T-cell (primary cell): Measurements from ENCODE around the gene ACER2. TPM values are rescaled to one million over a fixed set of nuclear protein-coding genes. Genes with fewer than 3 reads are reported as not detected.

Experiments used
- ATAC-seq, 4 experiments: fragments of 200-7000 bp in 3 of 4; fragments of 150-1000 bp in 1 of 4; cut with Tn5 transposase; replicated peaks in 1 of 4; 1 replicate in 3 of 4; 2 replicates in 1 of 4; pipeline ENCODE4 v1.10.0; 2021; ENCODE audit warnings: moderate library complexity in 3 of 4, mild to moderate bottlenecking in 2 of 4, moderate number of reproducible peaks in 1 of 4
- CTCF ChIA-PET, 2 donors: fragments of 300-600 bp; sonication (Branson Sonifier 250); formaldehyde crosslinking; loops; one replicate each; lab custom pipeline; 2022; ENCODE audit warnings: antibody characterized with exemption in 2 of 2; lab: Charles Lee
- POLR2A ChIA-PET, 2 donors: fragments of 300-600 bp; sonication (Branson Sonifier 250); formaldehyde crosslinking; loops; one replicate each; lab custom pipeline; 2022; ENCODE audit warnings: antibody characterized with exemption in 2 of 2; lab: Charles Lee
- DNase-seq, 35 experiments: peaks; one replicate each; pipeline versions ENCODE4 v3.0.0 to v3.0.0-alpha.2; 2013 to 2023
- H3K27ac ChIP-seq: one replicate; pipeline ENCODE4 v1.5.1; 2013; ENCODE audit warnings: low read length
- H3K27me3 ChIP-seq, 2 experiments: replicated peaks in 1 of 2; 1 replicate in 1 of 2; 2 replicates in 1 of 2; pipeline versions ENCODE4 v1.6.1 to v1.7.0; 2013; ENCODE audit warnings: low read length in 1 of 2, mixed read lengths in 1 of 2; ENCODE audit not compliant: control insufficient read depth in 2 of 2, insufficient read depth in 2 of 2; ENCODE audit errors: extremely low read depth in 1 of 2
- H3K36me3 ChIP-seq, 2 donors: 1 replicate in 1 of 2; 2 replicates in 1 of 2; pipeline versions ENCODE4 v1.6.1 to v1.7.0; 2013; ENCODE audit warnings: low read length in 1 of 2; ENCODE audit not compliant: control insufficient read depth in 2 of 2, insufficient read depth in 1 of 2; ENCODE audit errors: extremely low read depth in 1 of 2
- H3K4me1 ChIP-seq, 2 experiments: 1 replicate in 1 of 2; 2 replicates in 1 of 2; pipeline versions ENCODE4 v1.6.1 to v1.7.0; 2013; ENCODE audit warnings: low read length in 2 of 2, mixed read lengths in 1 of 2; ENCODE audit not compliant: insufficient read depth in 2 of 2, control insufficient read depth in 1 of 2; ENCODE audit errors: extremely low read depth in 1 of 2
- H3K4me3 ChIP-seq, 2 donors: 1 replicate in 1 of 2; 2 replicates in 1 of 2; pipeline versions ENCODE4 v1.5.1 to v1.7.0; 2013; ENCODE audit warnings: mild to moderate bottlenecking in 2 of 2, low read length in 1 of 2, moderate library complexity in 1 of 2; ENCODE audit not compliant: control insufficient read depth in 1 of 2; ENCODE audit errors: extremely low read depth in 1 of 2
- H3K9me3 ChIP-seq: 2 replicates; pipeline ENCODE4 v1.7.0; 2013
- H3K27ac Mint-ChIP-seq, 2 donors: one replicate each; pipeline ENCODE4 v1.8.0; 2020 to 2021; ENCODE audit warnings: mild to moderate bottlenecking in 2 of 2, mixed read lengths in 2 of 2
- H3K27me3 Mint-ChIP-seq, 2 donors: one replicate each; pipeline ENCODE4 v1.8.0; 2021 to 2022; ENCODE audit warnings: mixed read lengths in 2 of 2
- H3K36me3 Mint-ChIP-seq: one replicate; pipeline ENCODE4 v1.8.0; 2021; ENCODE audit warnings: mixed read lengths
- H3K4me1 Mint-ChIP-seq, 3 donors: one replicate each; pipeline ENCODE4 v1.8.0; 2020 to 2022; ENCODE audit warnings: mixed read lengths in 3 of 3, mild to moderate bottlenecking in 1 of 3
- H3K4me3 Mint-ChIP-seq, 3 donors: one replicate each; pipeline ENCODE4 v1.8.0; 2020 to 2022; ENCODE audit warnings: mild to moderate bottlenecking in 3 of 3, mixed read lengths in 3 of 3, moderate library complexity in 3 of 3
- H3K9me3 Mint-ChIP-seq, 3 donors: one replicate each; pipeline ENCODE4 v1.8.0; 2020 to 2022; ENCODE audit warnings: mixed read lengths in 3 of 3
- WGBS: methylation state at CpG from one replicate; pipeline ENCODE4 v1.1.5; 2013; ENCODE audit warnings: missing lambda C conversion rate; ENCODE audit not compliant: insufficient coverage; 5-methylcytosine and 5-hydroxymethylcytosine counted together
- total RNA-seq, 35 experiments: library from RNA in 6 of 35; stranded (reverse) in 6 of 35; fragments of 120-200 nt in 1 of 35; gene quantifications; one replicate each; pipeline versions ENCODE4 v1.2.1 to v1.2.4 and lab custom pipeline; 2013 to 2026

The ACER2 gene
- total RNA-seq (1 to 10 TPM; 1.4 to 4.1 (median 3.2) TPM), total RNA-seq (lab: John Stamatoyannopoulos, UW) (0.95 to 9.5 (median 3.2) reads per million in 29 experiments)
- total RNA-seq (2013), result 2.2 TPM

DNA sequence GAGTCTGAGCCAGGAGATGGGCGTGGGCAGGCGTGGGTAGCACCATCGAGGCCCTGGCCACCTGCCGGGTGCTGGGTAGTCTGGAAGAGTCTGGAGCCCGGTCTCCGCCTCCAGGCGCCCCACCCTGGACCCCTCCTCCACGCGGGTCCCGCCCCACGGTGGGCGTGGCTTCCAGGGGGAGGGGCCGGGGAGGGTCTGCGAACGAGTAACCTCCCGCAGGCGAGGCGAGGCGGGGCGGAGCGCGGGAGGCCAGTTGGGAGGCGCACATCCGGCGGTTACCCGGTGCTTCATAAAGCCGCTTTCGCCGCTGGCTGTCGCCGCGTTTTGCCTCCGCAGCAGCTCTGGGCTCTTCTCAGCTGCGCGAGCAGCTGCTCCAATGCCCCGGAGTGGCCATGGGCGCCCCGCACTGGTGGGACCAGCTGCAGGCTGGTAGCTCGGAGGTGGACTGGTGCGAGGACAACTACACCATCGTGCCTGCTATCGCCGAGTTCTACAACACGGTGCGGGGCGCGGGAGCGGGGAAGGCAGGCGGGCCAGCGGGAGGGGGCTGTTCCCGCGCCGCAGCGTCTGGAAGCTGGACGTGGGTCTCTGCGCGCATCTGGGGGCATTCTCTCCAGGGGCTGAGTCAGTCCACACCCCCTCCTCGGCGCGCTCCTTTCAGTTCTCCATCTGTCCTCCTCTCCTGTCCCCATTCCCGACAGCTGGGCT, at the start of gene ACER2:
Gene ACER2 (plus strand): TSS at position 317 of the 708 bp plus-strand sequence. CDS start 76 bp downstream, at position 393.
- ChIA-PET CTCF (interaction anchor here in 1 of 2 donors (0.6 kb wide), 1 partner anchor 320 kb away, joined by 4 read pairs; no protein-coding TSS in a partner anchor), POLR2A (interaction anchor here in 1 of 2 donors (0.8 kb wide), 1 partner anchor 28 kb away, joined by 4 read pairs; the partner anchor contains the start of gene RPS6)
- Mint-ChIP-seq H3K27ac (peak within 1 kb of the TSS; percentile 70 to 83), H3K4me1 (peaks cover 17 to 21% (median 21%) of the 10 kb centered on the region in 3 donors), H3K36me3 (no peaks in the 10 kb centered on the region), H3K4me3 (peak within 1 kb of the TSS; percentile 94 to 96 (median 94)), H3K27me3 (no peaks in the 10 kb centered on the region), H3K9me3 (no peaks in the 10 kb centered on the region)
- Histone ChIP-seq H3K36me3 (no peaks in the 10 kb centered on the region), H3K4me3 (peak within 1 kb of the TSS; percentile 90 to 96), H3K27ac (peak within 1 kb of the TSS; percentile 24), H3K4me1 (peaks cover 8 to 20% of the 10 kb centered on the region in 2 experiments), H3K27me3 (no peaks in the 10 kb centered on the region), H3K9me3 (no peaks in the 10 kb centered on the region)
- DNase-seq, result peak; percentile 82 to 98 (median 90)
- WGBS, result under 1% methylated on average over 53 of the region's 61 CpGs
- peak; percentile 92 to 98 (median 93) for ATAC-seq

GRCh38 chr9:19369107-19369506, 39.7 kb upstream of the ACER2 start:
- Histone ChIP-seq H3K27ac (no peak overlapping the region), H3K9me3 (no peaks in the 10 kb centered on the region), H3K4me3 (no peak overlapping the region), H3K36me3 (peaks cover 1 to 55% of the 10 kb centered on the region in 2 donors), H3K27me3 (no peaks in the 10 kb centered on the region), H3K4me1 (no peaks in the 10 kb centered on the region)
- no peak overlapping the region for H3K27ac Mint-ChIP-seq
- WGBS, result no CpG with 5 or more reads among the region's 2 CpGs
- H3K4me1 Mint-ChIP-seq, result peaks cover 0 to 2% (median 0%) of the 10 kb centered on the region in 3 donors
- ChIA-PET CTCF (interaction anchor here in 1 of 2 donors (0.7 kb wide), 1 partner anchor 29 kb away, joined by 4 read pairs; no protein-coding TSS in a partner anchor), POLR2A (interaction anchor here (0.6 kb wide), 2 partner anchors 9 to 11 kb away, joined by 3 read pairs; no protein-coding TSS in a partner anchor)
- ATAC-seq, result no peak
- no peaks in the 10 kb centered on the region for H3K27me3 Mint-ChIP-seq
- H3K4me3 Mint-ChIP-seq, result no peak overlapping the region
- no peaks in the 10 kb centered on the region for H3K9me3 Mint-ChIP-seq
- DNase-seq, result no peak
- H3K36me3 Mint-ChIP-seq, result peaks cover 35% of the 10 kb centered on the region

DNA sequence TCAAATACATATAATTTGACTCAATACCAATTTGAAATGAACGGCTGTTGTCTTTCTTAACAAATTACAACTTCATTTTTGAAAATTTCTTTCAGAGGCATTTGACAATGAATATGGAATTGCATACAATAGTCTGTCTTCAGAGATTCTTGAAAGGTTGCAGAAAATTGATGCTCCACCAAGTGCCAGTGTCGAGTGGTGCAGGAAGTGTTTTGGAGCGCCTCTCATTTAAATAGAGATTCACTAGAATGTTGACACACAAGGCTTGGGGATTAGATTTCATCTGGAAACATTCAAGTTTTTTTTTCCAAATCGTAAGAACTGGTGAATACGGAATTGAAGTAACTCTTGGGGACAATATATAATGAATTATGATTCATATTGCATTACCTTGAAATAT, 36.9 kb upstream of the ACER2 start:
- DNase-seq (no peak), ATAC-seq (no peak)
- Histone ChIP-seq H3K4me1 (no peaks in the 10 kb centered on the region), H3K4me3 (no peak overlapping the region), H3K27me3 (no peaks in the 10 kb centered on the region), H3K9me3 (no peaks in the 10 kb centered on the region), H3K27ac (no peak overlapping the region), H3K36me3 (peaks cover 7 to 70% of the 10 kb centered on the region in 2 donors)
- ChIA-PET CTCF (interaction anchor here in 1 of 2 donors (0.6 kb wide), 1 partner anchor 93 kb away, joined by 3 read pairs; no protein-coding TSS in a partner anchor), POLR2A (interaction anchor here in 1 of 2 donors (0.6 kb wide), 1 partner anchor 244 kb away, joined by 3 read pairs; no protein-coding TSS in a partner anchor)
- Mint-ChIP-seq H3K36me3 (peaks cover 43% of the 10 kb centered on the region), H3K27me3 (no peaks in the 10 kb centered on the region), H3K27ac (no peak overlapping the region), H3K9me3 (no peaks in the 10 kb centered on the region), H3K4me1 (peaks cover 4 to 9% (median 6%) of the 10 kb centered on the region in 3 donors), H3K4me3 (no peak overlapping the region)
- 65% methylated on average over 2 of the region's 5 CpGs for WGBS

DNA sequence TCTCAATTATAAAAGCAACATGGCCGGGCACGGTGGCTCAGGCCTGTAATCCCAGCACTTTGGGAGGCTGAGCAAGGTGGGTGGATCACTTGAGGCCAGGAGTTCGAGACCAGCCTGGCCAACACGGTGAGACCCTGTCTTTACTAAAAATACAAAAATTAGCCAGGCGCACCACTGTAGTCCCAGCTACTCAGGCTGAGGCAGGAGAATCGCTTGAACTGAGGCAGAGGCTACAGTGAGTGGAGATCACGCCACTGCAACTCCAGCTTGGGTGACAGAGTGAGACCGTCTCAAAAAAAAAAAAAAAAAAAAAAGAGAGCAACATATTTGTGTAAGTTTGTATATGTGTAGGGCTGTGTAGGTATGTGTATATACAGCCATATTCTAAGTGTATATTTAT, 36.2 kb upstream of the ACER2 start:
- no peaks in the 10 kb centered on the region for H3K9me3 Mint-ChIP-seq
- CTCF ChIA-PET, result no interaction called here
- Histone ChIP-seq H3K9me3 (no peaks in the 10 kb centered on the region), H3K27me3 (no peaks in the 10 kb centered on the region), H3K4me3 (no peak overlapping the region), H3K27ac (no peak overlapping the region), H3K4me1 (peaks cover 0 to 3% of the 10 kb centered on the region in 2 experiments), H3K36me3 (peaks cover 7 to 76% of the 10 kb centered on the region in 2 donors)
- 100% methylated on average over 5 of the region's 8 CpGs for WGBS
- no peak overlapping the region for H3K27ac Mint-ChIP-seq
- peaks cover 49% of the 10 kb centered on the region for H3K36me3 Mint-ChIP-seq
- no peaks in the 10 kb centered on the region for H3K27me3 Mint-ChIP-seq
- DNase-seq, result no peak
- H3K4me3 Mint-ChIP-seq, result no peak overlapping the region
- POLR2A ChIA-PET, result no interaction called here
- ATAC-seq, result no peak
- H3K4me1 Mint-ChIP-seq, result peaks cover 10 to 15% (median 12%) of the 10 kb centered on the region in 3 donors

GRCh38 chr9:19373527-19373926, 35.3 kb upstream of the ACER2 start:
- peaks cover 20 to 23% (median 20%) of the 10 kb centered on the region in 3 donors for H3K4me1 Mint-ChIP-seq
- H3K36me3 ChIP-seq, result peaks cover 7 to 82% of the 10 kb centered on the region in 2 donors
- no peaks in the 10 kb centered on the region for H3K9me3 ChIP-seq
- no peak overlapping the region for H3K4me3 ChIP-seq
- no peaks in the 10 kb centered on the region for H3K27me3 Mint-ChIP-seq
- no peak overlapping the region for H3K27ac Mint-ChIP-seq
- H3K4me3 Mint-ChIP-seq, result no peak overlapping the region
- DNase-seq (no peak), ATAC-seq (no peak)
- H3K9me3 Mint-ChIP-seq, result no peaks in the 10 kb centered on the region
- ChIA-PET CTCF (no interaction called here), POLR2A (no interaction called here)
- H3K36me3 Mint-ChIP-seq, result peaks cover 52% of the 10 kb centered on the region
- no peaks in the 10 kb centered on the region for H3K27me3 ChIP-seq
- no peak overlapping the region for H3K27ac ChIP-seq
- peaks cover 3 to 11% of the 10 kb centered on the region in 2 experiments for H3K4me1 ChIP-seq

DNA sequence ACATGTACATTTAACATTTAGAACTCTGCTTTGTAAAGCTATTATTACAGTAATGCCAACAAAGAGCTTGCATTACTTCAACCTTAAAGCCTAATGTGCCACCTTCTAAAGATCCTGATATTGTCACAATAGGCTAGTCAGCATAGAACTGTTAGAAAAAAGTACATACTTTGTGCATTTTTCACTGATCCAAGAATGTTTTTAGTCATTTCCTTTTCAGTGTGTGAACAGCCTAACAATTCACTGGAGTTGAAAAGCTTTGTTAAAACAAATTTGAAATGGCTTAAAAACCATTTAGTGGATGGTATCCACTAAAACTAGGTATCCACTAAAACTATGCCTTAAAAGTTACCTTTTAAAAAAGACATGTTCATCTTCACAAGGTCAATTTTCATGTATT, 33.3 kb upstream of the ACER2 start:
- no peaks in the 10 kb centered on the region for H3K9me3 Mint-ChIP-seq
- peaks cover 33 to 38% (median 37%) of the 10 kb centered on the region in 3 donors for H3K4me1 Mint-ChIP-seq
- no peaks in the 10 kb centered on the region for H3K27me3 Mint-ChIP-seq
- H3K4me3 Mint-ChIP-seq, result no peak overlapping the region
- ATAC-seq (no peak), DNase-seq (no peak)
- Histone ChIP-seq H3K4me1 (peaks cover 14 to 17% of the 10 kb centered on the region in 2 experiments), H3K27ac (no peak overlapping the region), H3K36me3 (peaks cover 7 to 66% of the 10 kb centered on the region in 2 donors), H3K4me3 (no peak overlapping the region), H3K27me3 (no peaks in the 10 kb centered on the region), H3K9me3 (no peaks in the 10 kb centered on the region)
- peaks cover 60% of the 10 kb centered on the region for H3K36me3 Mint-ChIP-seq
- H3K27ac Mint-ChIP-seq, result no peak overlapping the region
- ChIA-PET POLR2A (interaction anchor here in 1 of 2 donors (0.7 kb wide), 1 partner anchor 262 kb away, joined by 6 read pairs; no protein-coding TSS in a partner anchor), CTCF (interaction anchor here in 1 of 2 donors (0.7 to 1.0 kb wide), 3 partner anchors 26 to 326 kb away, joined by 3 to 4 read pairs (median 3); partner anchors contain the start of gene RRAGA)
